Mucosa of descending colon (tissue), 3 donors: ENCODE data around the gene CD163. TPM values are rescaled to one million over a fixed set of nuclear protein-coding genes. Genes with fewer than 3 reads are reported as not detected.

Experiments used
- ATAC-seq: fragments of 200-7000 bp; cut with Tn5 transposase; one replicate; pipeline ENCODE4 v1.9.1; 2020; ENCODE audit warnings: mild to moderate bottlenecking, moderate library complexity
- DNase-seq, 3 donors: peaks; one replicate each; pipeline ENCODE4 v3.0.0-alpha.2; 2020
- H3K36me3 ChIP-seq: fragments of 200-600 bp; one replicate; pipeline ENCODE4 v1.8.0; 2021; ENCODE audit warnings: low read depth, mild to moderate bottlenecking
- H3K4me1 ChIP-seq: fragments of 200-600 bp; one replicate; pipeline ENCODE4 v1.8.0; 2021; ENCODE audit warnings: low read depth, mild to moderate bottlenecking
- H3K4me3 ChIP-seq: fragments of 200-600 bp; one replicate; pipeline ENCODE4 v1.8.0; 2021; ENCODE audit warnings: mild to moderate bottlenecking
- H3K9me3 ChIP-seq: fragments of 200-600 bp; one replicate; pipeline ENCODE4 v1.8.0; 2021; ENCODE audit warnings: mild to moderate bottlenecking
- CTCF ChIP-seq: fragments of 200-600 bp; IDR thresholded peaks from one replicate; pipeline ENCODE4 v1.8.0; 2022; ENCODE audit warnings: antibody characterized with exemption, mild to moderate bottlenecking
- intact Hi-C, 2 donors: fragments of 100-400 bp; cut with DNase I in 1 of 2; cut with micrococcal nuclease in 1 of 2; formaldehyde crosslinking; loops; one replicate each; pipeline versions ENCODE4 v1.11.0 to v1.11.1; 2022; cut with DNase I, micrococcal nuclease
- total RNA-seq, 3 donors: library from RNA; stranded (reverse); fragmentation: NEBNext Ultra II Directional in 2 of 3; extraction: Animal tissue kit (Norgen Biotek cat#: 25700) in 2 of 3; gene quantifications; one replicate each; pipeline versions ENCODE4 v1.2.1 to v1.2.4, GENCODE V29; 2021 to 2023
- donor health status: DM: no; HTN: no; CAD: no; lungs with moderate emphysema.
- donor health status: DM: no; HTN: no; CAD: no.
- donor health status: DM: no; HTN: yes; CAD: no.

CD163 gene
- total RNA-seq, 3 donors from 2014 or later: 7.6 to 168 (median 153) TPM

- intact Hi-C loops: no loop called here
- Histone ChIP-seq H3K4me3 (no peak overlapping the region), H3K9me3 (no peaks in the 10 kb centered on the region), H3K4me1 (no peaks in the 10 kb centered on the region), H3K36me3 (no peaks in the 10 kb centered on the region)
- ATAC-seq: no peak
- DNase-seq: no peak
- no peak for TF ChIP-seq CTCF
These were observed 8.4 kb downstream of the CD163 start for GRCh38 chr12:7495136-7495535.

GRCh38 chr12:7493006-7493405 lies 10.6 kb downstream of the CD163 start:
- intact Hi-C loops: no loop called here
- no peak for TF ChIP-seq CTCF
- Histone ChIP-seq H3K4me1 (no peaks in the 10 kb centered on the region), H3K4me3 (no peak overlapping the region), H3K36me3 (no peaks in the 10 kb centered on the region), H3K9me3 (no peaks in the 10 kb centered on the region)
- ATAC-seq (no peak), DNase-seq (no peak)

- Histone ChIP-seq H3K36me3 (no peaks in the 10 kb centered on the region), H3K9me3 (no peaks in the 10 kb centered on the region), H3K4me1 (no peaks in the 10 kb centered on the region), H3K4me3 (no peak overlapping the region)
- intact Hi-C loops: no loop called here
- DNase-seq (no peak), ATAC-seq (no peak)
- no peak for TF ChIP-seq CTCF
These were observed 17.1 kb downstream of the CD163 start for GRCh38 chr12:7486512-7486911.

GRCh38 chr12:7485095-7485494 lies 18.5 kb downstream of the CD163 start:
- Histone ChIP-seq H3K4me3 (no peak overlapping the region), H3K9me3 (no peaks in the 10 kb centered on the region), H3K36me3 (no peaks in the 10 kb centered on the region), H3K4me1 (no peaks in the 10 kb centered on the region)
- intact Hi-C loops: no loop called here
- ATAC-seq (no peak), DNase-seq (no peak)
- no peak for TF ChIP-seq CTCF

GRCh38 chr12:7483343-7483742 lies 20.2 kb downstream of the CD163 start:
- intact Hi-C loops: no loop called here
- Histone ChIP-seq H3K4me3 (no peak overlapping the region), H3K4me1 (no peaks in the 10 kb centered on the region), H3K9me3 (no peaks in the 10 kb centered on the region), H3K36me3 (no peaks in the 10 kb centered on the region)
- DNase-seq: no peak
- no peak for TF ChIP-seq CTCF
- ATAC-seq: no peak

- Histone ChIP-seq H3K4me3 (no peak overlapping the region), H3K4me1 (no peaks in the 10 kb centered on the region), H3K36me3 (no peaks in the 10 kb centered on the region), H3K9me3 (no peaks in the 10 kb centered on the region)
- no peak for ATAC-seq
- intact Hi-C loops: no loop called here
- no peak for TF ChIP-seq CTCF
- no peak for DNase-seq
These were observed 23.8 kb downstream of the CD163 start for GRCh38 chr12:7479771-7480170.
